ENCODE results near the gene OTX2.

The OTX2 gene

DNA sequence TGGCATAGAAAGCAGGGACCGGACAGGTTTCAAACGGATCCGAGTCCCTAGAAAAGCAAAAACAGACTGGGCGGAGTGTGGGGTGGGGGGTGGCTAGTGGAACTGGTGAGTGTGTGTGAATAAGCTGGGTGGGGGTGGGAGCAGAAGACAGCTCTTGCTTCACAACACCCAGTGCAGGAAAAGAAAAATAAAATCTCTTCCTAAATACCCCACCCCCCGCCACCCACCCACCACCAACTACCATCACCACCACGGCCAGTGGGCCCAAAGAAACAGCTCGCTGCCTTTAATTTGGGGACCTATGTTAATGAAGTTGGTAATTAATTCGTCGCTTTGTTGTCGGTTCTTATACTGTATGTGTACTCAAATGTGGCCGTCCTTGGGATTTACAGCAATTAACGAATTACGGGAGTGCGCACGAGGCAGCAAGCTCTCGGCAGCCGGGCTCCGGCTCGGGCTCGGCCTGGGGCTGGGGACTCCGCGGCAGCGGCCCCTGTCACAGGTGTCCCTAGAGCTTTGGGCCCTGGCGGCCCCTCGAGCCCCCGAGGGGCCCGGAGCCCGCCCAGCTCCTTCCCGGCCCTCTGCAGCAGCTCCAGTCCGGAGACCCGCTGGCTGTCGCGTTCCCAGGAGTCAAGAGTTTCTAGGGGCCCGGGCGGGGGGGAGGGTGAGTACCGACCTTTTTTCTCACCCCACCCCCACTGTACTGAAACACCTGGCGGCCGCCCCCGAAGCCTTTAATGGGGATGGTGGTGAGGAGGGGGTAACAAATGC, 1.5 kb upstream of the OTX2 start:
- no peak for DNase-seq

DNA sequence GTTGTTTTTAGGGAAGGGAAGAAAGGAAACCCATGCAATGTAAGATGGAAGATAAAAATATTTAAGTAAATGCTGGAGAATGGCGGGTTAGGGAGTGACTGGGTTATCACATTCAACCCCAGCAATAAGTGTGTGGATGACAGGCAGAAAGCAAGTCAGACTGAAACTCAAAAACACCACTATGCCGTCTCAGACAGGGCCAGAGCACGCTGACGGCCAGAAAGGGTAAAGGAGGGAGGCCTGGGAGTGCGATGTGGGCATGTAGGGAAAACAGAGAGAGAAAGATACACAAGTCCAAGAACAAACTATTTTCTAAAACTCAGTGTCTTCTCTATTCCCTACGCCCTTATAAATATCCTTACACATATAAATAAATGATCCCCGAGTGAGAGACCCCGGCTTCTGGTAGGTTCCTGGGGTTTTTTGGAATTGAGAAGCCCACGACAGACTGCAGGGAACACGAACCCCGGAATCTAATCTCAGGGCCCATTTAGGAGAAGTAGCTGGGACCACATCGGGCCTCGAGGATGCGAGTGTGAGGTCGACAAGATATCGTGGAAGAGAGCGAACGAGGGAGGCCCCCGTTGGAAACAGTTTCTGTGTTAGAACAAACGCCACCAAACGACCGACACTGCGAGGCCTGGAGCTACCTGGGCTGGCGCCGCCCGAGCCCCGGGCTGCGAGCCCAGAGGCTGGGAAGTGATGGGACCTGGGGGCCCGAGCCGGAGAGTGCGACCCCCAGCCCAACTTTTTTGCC, 735 bp upstream of the OTX2 start:
- DNase-seq = no peak

DNA sequence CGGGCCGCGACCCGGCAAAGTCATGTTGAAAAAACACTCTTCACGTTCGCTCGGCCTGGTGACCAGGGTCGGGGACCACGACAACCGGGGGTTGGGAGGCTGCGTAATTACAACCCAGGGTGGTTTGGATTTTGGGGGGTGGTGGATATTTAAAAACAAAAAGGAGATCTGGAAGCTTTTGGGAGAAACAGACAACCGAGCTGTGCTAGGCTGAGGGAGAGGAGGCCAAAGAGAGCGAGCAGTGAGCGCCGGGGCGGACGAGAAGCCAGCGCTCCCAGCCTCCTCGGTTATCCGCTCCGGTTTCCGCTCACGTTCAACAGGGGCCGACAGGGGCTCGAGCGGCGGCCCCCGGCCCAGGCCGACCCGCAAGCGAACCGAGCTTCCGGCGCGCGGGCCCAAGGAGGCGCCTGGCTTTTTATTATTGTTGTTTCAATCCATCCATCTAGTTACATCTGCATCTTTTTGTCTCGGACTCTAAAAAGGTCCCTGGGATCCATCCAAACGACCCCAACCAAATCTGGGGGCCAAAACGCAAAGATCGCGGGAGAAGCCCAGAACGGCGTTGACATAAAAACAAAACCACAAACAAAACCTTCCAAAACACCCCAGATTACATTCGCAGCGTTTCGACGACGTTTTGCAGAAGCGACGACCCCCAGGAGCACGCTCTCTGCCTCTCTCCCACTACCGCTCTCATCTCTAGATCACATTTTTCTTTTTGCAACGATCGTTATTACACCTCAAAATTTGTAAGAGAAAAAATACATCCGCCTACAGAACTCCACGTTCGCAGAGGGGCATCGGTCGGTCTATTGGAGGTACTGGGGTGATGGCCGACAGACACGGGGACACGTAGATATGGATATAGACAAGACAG, 771 bp downstream of the OTX2 start:
- DNase-seq = no peak

DNA sequence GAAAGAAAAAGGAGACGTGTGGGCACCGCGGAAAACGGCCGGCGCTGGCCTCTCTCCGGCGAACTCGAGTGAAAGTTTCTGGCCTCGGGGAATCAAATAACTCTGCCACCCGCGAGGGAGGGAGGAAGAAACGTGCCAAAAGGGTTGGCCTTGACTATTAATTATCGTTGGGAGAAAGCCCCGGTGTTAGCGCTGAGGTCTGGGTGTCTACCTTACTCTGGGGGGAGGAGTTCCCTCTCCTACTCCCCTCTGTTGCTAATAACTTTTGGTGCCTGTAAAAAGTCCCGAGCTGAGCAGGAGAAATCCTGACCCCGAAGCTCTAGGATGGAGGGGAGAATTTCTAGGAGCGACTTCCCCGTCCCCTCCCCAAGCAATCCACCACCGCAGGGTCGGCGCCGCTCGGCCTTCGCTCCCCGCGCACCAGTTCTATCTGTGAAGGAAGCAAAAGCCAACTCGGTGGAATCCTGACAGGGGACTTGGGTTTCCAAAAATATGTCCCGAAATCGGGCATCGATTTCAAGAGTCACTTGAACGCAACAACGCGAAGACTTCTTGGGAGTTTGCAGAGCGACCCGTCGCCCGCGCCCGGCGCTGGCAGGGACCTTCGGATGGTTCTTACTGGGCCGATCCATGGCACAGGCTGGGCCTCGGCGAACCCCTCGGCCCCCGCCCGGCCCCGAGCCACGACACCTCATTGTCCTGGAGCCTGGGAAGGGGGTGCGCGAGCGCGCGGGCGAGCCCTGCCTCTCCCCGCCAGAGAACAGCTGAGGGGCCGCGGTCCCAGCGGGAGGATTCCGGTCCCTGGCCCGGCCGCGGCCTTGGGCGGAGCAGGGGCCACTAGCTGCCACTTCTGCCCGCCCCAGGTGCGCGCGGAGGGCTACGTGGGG, 1.7 kb downstream of the OTX2 start:
- no peak for DNase-seq

DNA sequence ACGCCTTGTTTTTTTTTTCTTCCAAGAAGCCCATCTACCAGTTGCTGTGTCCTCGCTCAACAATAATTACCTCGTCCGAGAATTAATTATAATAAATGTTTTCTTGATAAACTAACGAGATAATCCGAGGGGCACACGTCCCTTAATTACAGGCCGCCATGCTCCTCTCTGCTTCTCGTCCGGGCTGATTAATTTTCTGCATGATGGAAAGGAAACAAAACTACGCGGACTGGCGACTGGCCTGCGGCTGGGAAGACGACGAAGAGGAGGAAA, 2.2 kb downstream of the OTX2 start:
- DNase-seq = no peak

DNA sequence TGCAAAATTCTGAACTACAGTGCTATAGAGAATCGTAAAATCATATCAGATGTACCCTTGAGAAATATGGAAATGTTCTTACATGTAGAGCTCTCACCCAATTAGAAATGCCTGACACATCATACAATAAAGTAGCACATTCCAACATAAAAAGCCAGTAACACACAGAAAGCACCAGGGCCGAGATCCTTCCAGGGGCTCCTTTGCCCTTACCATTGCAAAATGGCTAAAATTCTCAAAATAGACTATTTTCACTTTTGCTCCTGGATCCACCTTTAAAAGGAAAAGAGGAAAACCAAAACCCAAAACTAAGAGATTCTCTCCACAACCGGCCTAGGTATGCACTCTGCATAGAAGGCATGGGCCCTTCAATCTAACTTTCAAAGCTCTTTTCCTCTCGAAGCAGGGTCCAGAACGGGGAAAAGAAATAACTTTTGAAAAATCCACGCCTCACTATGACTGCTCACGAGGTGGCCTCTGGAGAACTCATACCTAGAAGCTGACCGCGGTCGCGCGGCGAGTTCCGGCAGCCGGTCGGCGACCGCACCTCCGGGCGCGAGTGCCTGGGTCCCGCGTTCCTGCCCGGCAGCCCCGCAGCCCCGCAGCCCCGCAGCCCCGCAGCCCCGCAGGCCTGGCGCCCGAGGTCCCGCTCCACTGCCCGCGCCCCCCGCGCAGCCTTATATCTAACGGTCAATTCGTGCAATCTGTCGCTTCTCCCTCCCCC, 2.7 kb downstream of the OTX2 start:
- no peak for DNase-seq

DNA sequence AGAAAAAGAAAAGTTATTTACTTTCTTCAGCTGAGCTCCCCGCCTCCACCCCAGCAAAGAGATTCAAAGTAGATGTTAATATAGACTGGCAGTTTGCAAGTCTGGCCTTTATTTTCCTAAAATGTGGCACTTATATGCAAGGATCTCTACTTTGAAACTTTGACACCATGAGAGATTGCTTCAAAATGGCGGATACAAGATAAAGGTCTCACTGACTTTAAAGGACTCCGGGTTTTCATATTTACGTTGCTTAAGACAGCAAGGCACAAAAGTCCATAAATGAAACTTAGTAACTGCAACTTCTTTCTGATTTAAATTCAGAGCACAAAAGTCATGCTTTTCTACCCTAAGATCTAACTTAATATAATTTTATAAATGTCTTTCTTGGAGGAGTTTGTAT, 3.5 kb downstream of the OTX2 start:
- DNase-seq = no peak

DNA sequence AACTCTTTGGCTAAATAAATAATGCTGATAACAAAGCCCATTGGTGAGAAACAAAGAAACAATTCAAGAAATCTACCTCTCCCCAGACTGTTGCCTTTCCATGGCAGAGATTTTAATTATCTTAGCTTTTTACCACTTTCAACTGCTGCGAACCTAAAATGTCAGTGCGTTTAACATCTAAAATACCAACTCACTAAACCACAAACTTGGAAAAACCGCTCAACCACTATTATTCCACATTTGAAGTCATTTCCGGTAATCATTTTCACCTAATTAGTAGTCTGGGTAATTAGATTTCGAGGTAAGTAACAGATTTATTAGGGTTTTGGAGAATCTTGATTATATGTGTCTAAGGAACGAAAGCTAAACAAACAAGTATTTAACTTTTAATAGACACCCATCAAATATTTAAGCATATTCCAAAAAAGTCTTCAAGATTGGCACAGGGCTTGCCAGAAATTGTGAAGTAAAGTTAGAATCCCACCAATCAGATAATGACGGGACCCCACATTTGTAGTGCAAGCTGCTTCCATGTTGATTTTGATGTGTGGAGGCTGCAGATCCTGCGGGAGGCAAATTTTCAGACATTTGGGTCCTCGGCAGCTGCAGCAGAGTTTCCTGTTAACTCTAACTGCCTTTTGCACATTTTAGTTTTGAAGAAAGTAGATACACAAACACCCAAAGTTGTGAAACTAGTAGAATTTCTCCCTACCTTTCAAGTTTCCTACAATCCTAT, 4.1 kb downstream of the OTX2 start:
- no peak for DNase-seq

DNA sequence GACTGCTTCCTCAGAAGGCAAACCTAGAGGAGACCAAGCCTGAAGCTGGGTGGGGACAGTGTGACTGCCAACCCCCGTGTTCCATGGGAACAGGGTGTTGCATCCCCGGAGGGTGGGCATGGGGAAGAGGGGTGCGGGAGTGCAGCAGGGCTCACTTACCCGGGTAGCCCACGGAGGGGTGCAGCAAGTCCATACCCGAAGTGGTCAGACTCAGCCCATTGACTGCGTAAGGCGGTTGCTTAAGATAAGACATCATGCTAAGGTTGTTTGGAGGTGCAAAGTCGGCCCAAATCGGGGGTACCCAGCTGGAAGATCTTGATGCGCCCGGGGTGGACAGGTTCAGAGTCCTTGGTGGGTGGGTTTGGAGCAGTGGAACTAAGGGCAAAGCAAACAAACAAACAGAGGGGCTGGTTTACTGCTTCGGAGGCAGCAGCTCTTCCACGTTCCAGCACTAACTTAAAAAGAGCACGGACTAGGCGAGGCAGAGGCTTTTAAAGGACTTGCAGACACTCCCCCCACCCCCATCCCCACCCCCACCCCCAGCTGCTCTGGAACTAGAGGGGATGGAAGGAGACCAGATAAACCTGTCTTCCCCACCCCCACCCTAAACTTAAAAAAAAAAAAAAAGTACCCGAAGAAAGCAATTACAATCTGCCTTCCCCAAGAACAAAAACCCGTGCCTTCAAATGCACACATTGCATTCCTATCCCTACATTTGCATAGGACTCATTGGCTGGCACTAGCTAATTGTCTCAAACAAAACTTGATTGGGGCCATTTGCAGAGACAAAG, 4.9 kb downstream of the OTX2 start:
- DNase-seq = no peak

DNA sequence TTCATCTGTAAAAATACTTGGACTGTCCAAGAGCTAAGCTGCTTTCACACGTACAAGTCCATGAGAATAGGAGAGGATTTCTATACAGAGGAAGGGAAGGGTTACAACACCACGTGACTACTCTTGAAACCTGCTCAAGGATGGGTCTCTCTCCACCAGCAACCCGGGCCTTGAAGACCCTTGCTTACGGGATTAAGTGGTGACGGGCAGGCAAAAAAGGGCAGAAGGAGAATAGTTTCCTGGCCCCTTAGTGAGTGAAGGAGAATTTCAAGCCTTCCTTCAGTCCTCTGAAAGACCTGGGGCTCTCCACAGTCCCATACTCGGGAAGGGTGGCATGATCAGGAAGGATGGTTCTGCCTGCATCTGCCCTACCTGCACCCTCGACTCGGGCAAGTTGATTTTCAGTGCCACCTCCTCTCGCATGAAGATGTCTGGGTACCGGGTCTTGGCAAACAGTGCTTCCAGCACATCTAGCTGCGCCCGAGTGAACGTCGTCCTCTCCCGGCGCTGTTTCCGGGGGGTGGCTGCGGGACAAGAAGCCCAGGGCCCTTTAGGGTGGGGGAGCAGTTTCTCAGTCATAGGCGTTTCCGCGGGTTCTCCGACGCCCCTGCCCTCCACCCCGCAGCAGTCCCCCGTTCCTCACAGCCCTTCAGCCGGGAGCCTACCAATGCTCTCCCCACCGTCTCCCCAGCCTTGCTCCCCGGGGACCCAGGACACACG, 6.3 kb downstream of the OTX2 start:
- DNase-seq = no peak

DNA sequence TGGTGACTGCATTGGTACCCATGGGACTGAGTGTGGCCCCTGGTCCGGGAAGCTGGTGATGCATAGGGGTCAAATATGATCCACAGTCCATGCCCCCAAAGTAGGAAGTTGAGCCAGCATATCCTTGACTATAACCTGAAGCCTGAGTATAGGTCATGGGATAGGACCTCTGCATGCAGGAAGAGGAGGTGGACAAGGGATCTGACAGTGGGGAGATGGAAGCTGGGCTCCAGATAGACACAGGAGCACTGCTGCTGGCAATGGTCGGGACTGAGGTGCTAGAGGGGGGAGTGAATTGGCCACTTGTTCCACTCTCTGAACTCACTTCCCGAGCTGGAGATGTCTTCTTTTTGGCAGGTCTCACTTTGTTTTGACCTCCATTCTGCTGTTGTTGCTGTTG, 8.4 kb downstream of the OTX2 start:
- DNase-seq = no peak

DNA sequence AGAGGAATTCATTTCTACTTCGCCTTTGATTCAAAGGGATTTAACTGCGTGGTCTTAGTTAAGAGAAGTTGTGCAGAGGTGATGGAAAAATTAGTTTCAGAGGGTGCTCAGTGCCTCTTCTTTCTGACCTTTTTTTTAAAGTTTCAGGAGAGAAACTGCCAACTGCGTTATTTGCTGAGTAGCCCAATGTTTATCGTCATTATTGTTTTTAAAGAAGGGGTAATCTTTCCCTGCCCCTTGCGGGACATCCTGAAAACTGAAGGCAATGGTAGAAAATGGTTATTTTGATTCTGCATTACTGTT, 11.0 kb downstream of the OTX2 start:
- DNase-seq = no peak

DNA sequence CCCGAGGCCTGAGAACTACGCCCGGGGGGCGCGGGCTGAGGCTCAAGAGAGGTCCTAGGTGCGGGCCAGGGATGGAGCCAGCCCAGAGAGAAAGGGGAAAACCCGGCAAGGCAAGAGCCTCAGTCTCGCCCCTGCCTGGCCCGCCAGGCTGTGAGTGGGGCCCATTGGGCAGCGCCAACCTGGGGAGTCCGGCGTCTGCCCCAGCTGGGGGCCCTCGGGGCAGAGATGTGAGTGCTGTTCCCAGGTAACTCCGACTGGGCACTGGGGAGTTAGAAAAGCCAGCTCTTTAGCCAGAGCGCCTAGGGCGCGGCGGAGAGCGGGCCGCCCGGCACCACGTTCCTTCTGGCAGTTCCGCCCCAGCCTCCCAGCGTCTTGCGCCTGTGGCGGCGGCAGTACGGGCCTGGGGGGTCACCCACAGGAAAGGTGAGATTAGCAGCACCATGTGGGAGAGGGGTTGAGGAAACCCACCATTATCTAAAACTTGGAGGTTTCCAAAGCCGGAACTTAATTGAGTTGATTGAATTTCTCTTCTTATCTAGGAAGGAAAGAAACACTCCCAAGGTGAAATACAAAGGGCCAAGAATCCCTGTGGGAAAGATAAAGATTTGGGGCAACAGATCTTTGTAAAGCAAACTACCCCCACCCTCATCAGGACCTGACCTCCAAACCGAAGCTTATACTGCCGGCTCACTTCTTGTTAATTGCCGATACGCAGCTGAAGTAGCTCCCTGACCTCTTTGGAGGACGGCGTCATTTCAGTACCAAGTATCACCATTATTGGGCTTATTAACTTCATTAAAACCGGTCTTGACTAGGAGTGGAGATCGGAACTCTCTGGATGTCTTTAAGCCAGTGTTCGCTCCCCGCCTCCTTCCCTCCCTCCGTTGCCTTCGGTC, 11.6 kb downstream of the OTX2 start:
- no peak for DNase-seq

DNA sequence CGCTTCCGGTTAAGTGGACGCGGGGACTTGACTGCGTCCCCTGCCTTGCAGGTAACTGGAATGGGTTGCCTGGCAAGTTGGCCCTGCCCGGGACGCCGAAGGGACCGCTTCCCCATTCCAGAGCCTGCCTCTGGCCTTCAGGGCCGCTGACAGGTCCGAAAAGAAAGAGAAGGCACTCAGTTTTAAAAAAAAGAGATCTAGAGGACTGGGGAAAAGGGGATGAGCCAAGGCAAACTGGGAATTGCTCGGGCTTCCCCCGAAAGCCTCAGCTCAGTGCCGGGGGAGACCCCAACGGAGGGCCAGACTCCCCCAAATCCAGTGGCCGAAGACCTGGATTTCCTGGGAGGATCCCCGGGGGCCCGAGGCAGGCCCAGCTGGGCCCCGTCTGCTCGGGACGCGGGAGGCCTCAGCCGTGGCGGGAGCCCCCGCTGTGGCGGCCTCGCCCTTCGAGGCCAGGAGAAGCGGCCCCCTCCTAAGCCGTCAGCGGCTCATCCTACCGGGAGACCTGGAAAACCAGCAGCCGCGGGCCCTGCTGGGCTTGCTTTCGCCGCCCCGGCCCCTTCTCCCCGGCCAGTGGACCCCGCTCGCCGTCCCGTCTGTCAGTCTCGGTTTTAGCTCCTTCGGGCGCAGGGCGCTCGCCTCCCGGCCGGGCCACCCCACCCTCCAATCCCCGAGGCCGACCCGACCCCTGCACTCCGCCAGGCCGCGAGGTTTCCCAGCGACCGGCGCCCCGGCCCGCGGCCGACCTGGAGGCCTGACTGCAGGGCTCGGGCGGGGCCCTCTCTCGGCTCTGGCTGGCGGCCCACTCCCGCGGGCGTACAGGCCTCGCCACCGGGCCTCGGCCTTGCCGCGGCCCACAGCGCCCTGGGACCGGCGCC, 12.5 kb downstream of the OTX2 start:
- DNase-seq = no peak

DNA sequence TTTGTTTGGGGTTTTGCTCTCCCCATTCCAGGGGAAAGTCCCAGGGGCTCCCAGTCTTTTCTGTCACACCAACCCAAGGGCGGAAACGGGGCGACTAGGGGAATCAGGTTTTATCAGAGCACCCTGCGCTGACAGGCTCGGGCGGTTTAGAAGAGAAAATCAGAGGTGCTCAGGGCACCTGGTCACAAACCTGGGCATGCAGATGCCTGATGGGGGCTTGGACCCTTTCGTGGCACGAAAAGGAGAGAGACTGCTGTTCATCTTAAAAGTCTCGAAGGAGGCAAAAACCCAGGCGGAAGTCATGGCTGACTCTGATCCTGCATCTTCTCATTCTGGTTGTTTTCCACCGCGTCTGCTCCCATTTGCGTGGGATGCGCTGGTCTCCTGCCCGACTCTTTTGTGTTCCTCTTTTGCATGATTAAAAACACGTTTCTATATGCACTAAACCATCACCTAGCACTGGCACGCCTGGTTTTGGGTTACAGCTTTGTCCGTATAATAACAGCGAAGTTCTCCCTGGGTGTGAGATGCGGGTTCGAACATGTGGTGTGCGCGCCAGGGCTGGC, 13.2 kb downstream of the OTX2 start:
- DNase-seq = no peak

DNA sequence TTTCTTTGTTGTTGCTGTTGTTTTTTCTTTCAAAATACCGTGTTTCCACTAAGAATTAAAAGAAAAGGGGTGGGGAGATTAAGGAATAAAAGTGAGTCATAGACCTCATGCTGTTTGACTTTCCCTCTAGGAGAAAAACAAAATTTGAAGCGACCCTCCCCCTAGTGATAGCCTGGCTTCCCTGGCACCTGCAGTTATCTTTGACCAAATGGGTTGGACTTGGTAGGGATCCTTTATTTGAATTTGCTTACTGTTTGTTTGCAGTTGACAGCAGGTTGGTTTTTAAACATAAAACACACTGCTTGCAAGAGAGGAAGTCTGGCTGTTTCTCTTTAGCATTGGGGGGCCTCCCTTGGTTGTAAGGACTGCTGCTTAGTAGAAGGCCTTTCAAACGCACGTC, 14.0 kb downstream of the OTX2 start:
- DNase-seq = no peak

DNA sequence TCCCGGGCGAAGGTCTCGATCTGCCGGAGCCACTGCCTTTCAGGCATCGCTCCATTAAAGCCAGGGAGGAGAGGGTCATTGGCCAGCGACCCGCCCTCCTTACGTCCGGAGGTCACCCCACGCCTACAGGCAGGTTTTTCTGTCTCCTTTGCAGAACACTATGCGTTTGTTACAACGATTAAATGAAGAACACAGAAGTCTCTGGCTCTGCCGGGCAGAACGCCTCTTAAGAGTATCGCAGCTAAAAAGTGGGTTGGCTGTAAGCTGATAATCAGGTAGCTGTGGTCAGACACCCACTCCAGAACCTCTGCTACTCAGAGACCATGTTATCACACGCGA, 15.0 kb downstream of the OTX2 start:
- no peak for DNase-seq

All from activated CD4-positive, alpha-beta T cell treated with anti-CD3 and anti-CD28 coated beads for 1 hour (primary cell).